IMR-90 (cell line): Measurements from ENCODE around the gene NAV2. TPM values are rescaled to one million over a fixed set of nuclear protein-coding genes. Genes with fewer than 3 reads are reported as not detected.

ENCODE experiments used
- ATAC-seq: fragments of 200-7000 bp; cut with Tn5 transposase; 2 replicates; pipeline ENCODE4 v1.9.1; 2020; ENCODE audit warnings: low read depth, mild to moderate bottlenecking, moderate library complexity
- BruUV-seq: library from RNA; stranded (reverse); fragments of 400-500 nt; replicated peaks from 2 replicates; lab custom pipeline; 2021; lab: Mats Ljungman, UMichigan
- CTCF ChIA-PET: fragments of 300-600 bp; formaldehyde crosslinking; extraction: SDS; loops from one replicate; lab custom pipeline; 2021; ENCODE audit warnings: antibody characterized with exemption; lab: Yijun Ruan, JAX
- POLR2A ChIA-PET: fragments of 300-600 bp; sonication (Branson Sonifier 250); formaldehyde crosslinking; loops from one replicate; lab custom pipeline; 2022; ENCODE audit warnings: antibody characterized with exemption; ENCODE audit not compliant: unreplicated experiment; lab: Charles Lee
- DNase-seq: peaks from one replicate; pipeline ENCODE4 v3.0.0; 2013
- H2AFZ ChIP-seq: replicated peaks from 2 replicates; pipeline ENCODE3; 2013; ENCODE audit warnings: low read length, mild to moderate bottlenecking; ENCODE audit not compliant: poor library complexity
- H2AK5ac ChIP-seq: 2 replicates; pipeline ENCODE4 v1.6.1; 2013; ENCODE audit warnings: low read depth, low read length, inconsistent platforms
- H2AK9ac ChIP-seq: replicated peaks from 2 replicates; pipeline ENCODE3; 2013; ENCODE audit warnings: mild to moderate bottlenecking, low read depth, low read length, moderate library complexity; ENCODE audit not compliant: poor library complexity
- H2BK120ac ChIP-seq: 2 replicates; pipeline ENCODE4 v1.6.1; 2013; ENCODE audit warnings: low read depth, low read length, inconsistent platforms
- H2BK15ac ChIP-seq: 3 replicates; pipeline ENCODE4 v1.6.1; 2013; ENCODE audit warnings: low read depth, low read length, inconsistent platforms
- H2BK20ac ChIP-seq: 2 replicates; pipeline ENCODE4 v1.6.1; 2013; ENCODE audit warnings: low read depth, mild to moderate bottlenecking, inconsistent platforms, low read length, moderate library complexity
- H2BK5ac ChIP-seq: 2 replicates; pipeline ENCODE4 v1.6.1; 2013; ENCODE audit warnings: mild to moderate bottlenecking, low read depth, low read length, inconsistent platforms; ENCODE audit not compliant: poor library complexity, severe bottlenecking
- H3K14ac ChIP-seq: replicated peaks from 2 replicates; pipeline ENCODE4 v1.6.1; 2013; ENCODE audit warnings: low read depth, low read length, inconsistent platforms
- H3K18ac ChIP-seq: 2 replicates; pipeline ENCODE4 v1.6.1; 2013; ENCODE audit warnings: low read depth, low read length, control low read depth
- H3K23ac ChIP-seq: 2 replicates; pipeline ENCODE4 v1.6.1; 2013; ENCODE audit warnings: low read depth, low read length, inconsistent platforms
- H3K27ac ChIP-seq: 2 replicates; pipeline ENCODE4 v1.5.1; 2013; ENCODE audit warnings: mild to moderate bottlenecking, control low read depth, low read length; ENCODE audit not compliant: insufficient read depth
- H3K27me3 ChIP-seq: 2 replicates; pipeline ENCODE4 v1.6.1; 2013; ENCODE audit warnings: low read length; ENCODE audit not compliant: control insufficient read depth, insufficient read depth
- H3K36me3 ChIP-seq: 2 replicates; pipeline ENCODE4 v1.6.1; 2013; ENCODE audit warnings: low read length, mixed read lengths; ENCODE audit not compliant: control insufficient read depth, insufficient read depth
- H3K4ac ChIP-seq: 2 replicates; pipeline ENCODE4 v1.6.1; 2013; ENCODE audit warnings: low read depth, low read length, inconsistent platforms
- H3K4me1 ChIP-seq: 2 replicates; pipeline ENCODE4 v1.6.1; 2013; ENCODE audit warnings: low read length, mixed read lengths; ENCODE audit not compliant: control insufficient read depth, insufficient read depth
- H3K4me2 ChIP-seq: 2 replicates; pipeline ENCODE4 v1.6.1; 2013; ENCODE audit warnings: low read depth, mild to moderate bottlenecking, control low read depth, low read length, moderate library complexity
- H3K4me3 ChIP-seq: 2 replicates; pipeline ENCODE4 v1.5.1; 2013; ENCODE audit warnings: low read depth, mild to moderate bottlenecking, control low read depth, low read length, moderate library complexity; ENCODE audit not compliant: insufficient read depth
- H3K56ac ChIP-seq: 2 replicates; pipeline ENCODE4 v1.6.1; 2013; ENCODE audit warnings: low read length, inconsistent platforms; ENCODE audit not compliant: insufficient read depth; ENCODE audit errors: extremely low read depth
- H3K79me1 ChIP-seq, 2 experiments: 2 replicates each; pipeline ENCODE4 v1.6.1; 2013; ENCODE audit warnings: low read length in 2 of 2, inconsistent platforms in 1 of 2, low read depth in 1 of 2
- H3K9ac ChIP-seq: 2 replicates; pipeline ENCODE4 v1.6.1; 2013; ENCODE audit warnings: low read depth, low read length, control low read depth
- H3K9me1 ChIP-seq: 2 replicates; pipeline ENCODE4 v1.6.1; 2013; ENCODE audit warnings: low read length, inconsistent platforms; ENCODE audit not compliant: insufficient read depth
- H3K9me3 ChIP-seq: 2 replicates; pipeline ENCODE4 v1.6.1; 2013; ENCODE audit warnings: low read length; ENCODE audit not compliant: control insufficient read depth, insufficient read depth
- H4K20me1 ChIP-seq: 2 replicates; pipeline ENCODE4 v1.6.1; 2013; ENCODE audit warnings: low read length, inconsistent platforms; ENCODE audit not compliant: insufficient read depth
- H4K5ac ChIP-seq: 2 replicates; pipeline ENCODE4 v1.6.1; 2013; ENCODE audit warnings: mild to moderate bottlenecking, low read depth, low read length, control low read depth
- H4K8ac ChIP-seq, 2 experiments: 2 replicates each; pipeline ENCODE4 v1.6.1; 2013; ENCODE audit warnings: low read depth in 2 of 2, low read length in 2 of 2, control low read depth in 1 of 2, inconsistent platforms in 1 of 2
- H4K91ac ChIP-seq: 2 replicates; pipeline ENCODE4 v1.6.1; 2013; ENCODE audit warnings: low read depth, low read length, inconsistent platforms; ENCODE audit not compliant: insufficient read depth
- CHD1 ChIP-seq: IDR thresholded peaks from 2 replicates; pipeline ENCODE4 v1.6.1; 2012; ENCODE audit warnings: low read depth, low read length, improper control_type of control experiment
- CTCF ChIP-seq: conservative IDR thresholded peaks from 2 replicates; pipeline ENCODE4 v1.5.1; 2012; ENCODE audit warnings: mild to moderate bottlenecking, low read depth, low read length, improper control_type of control experiment
- ELK1 ChIP-seq: fragments of 150-350 bp; IDR thresholded peaks from 2 replicates; pipeline ENCODE4 v1.6.1; 2016; ENCODE audit warnings: low read depth, mild to moderate bottlenecking, low read length, moderate library complexity, borderline replicate concordance
- MAFK ChIP-seq: IDR thresholded peaks from 2 replicates; pipeline ENCODE4 v1.6.1; 2012; ENCODE audit warnings: low read depth, low read length, improper control_type of control experiment
- MXI1 ChIP-seq: IDR thresholded peaks from 2 replicates; pipeline ENCODE4 v1.6.1; 2012; ENCODE audit warnings: low read depth, mild to moderate bottlenecking, low read length, moderate library complexity, borderline replicate concordance
- POLR2A ChIP-seq: IDR thresholded peaks from 2 replicates; pipeline ENCODE4 v1.6.1; 2012; ENCODE audit warnings: mild to moderate bottlenecking, low read depth, low read length
- RAD21 ChIP-seq: IDR thresholded peaks from 2 replicates; pipeline ENCODE4 v1.6.1; 2012; ENCODE audit warnings: low read length, improper control_type of control experiment
- SMC3 ChIP-seq: fragments of 150-350 bp; IDR thresholded peaks from 2 replicates; pipeline ENCODE4 v1.6.1; 2016; ENCODE audit warnings: low read depth, mild to moderate bottlenecking, antibody characterized with exemption, low read length, moderate library complexity
- WGBS, 2 experiments: methylation state at CpG; one replicate each; pipeline versions ENCODE4 v1.1.5 to v1.1.7; 2013; ENCODE audit warnings: missing lambda C conversion rate in 2 of 2; ENCODE audit not compliant: insufficient read length in 1 of 2; ENCODE audit errors: extremely low coverage in 2 of 2; 5-methylcytosine and 5-hydroxymethylcytosine counted together
- dilution Hi-C: fragments of 300-500 bp; cut with HindIII; formaldehyde crosslinking; loops from one replicate; pipeline ENCODE4 v1.14.3; 2018; ENCODE audit warnings: low sequenced_read_pairs; ENCODE audit not compliant: unreplicated experiment
- in situ Hi-C: fragments of 300-500 bp; cut with MboI; formaldehyde crosslinking; loops from 3 replicates; pipeline ENCODE4 v1.14.3; 2019; ENCODE audit warnings: low sequenced_read_pairs, inconsistent platforms, mixed read lengths
- intact Hi-C: fragments of 100-400 bp; cut with micrococcal nuclease; formaldehyde crosslinking; loops from 2 replicates; pipeline ENCODE4 v1.10.0; 2022
- polyA plus RNA-seq, 3 experiments: library from polyadenylated mRNA; depleted of rRNA; stranded (reverse); fragments of >200 nt; gene quantifications; 2 replicates each; pipeline ENCODE4 v1.2.3, GENCODE V29; 2012; ENCODE audit warnings: low replicate concordance in 1 of 3
- total RNA-seq: library from RNA; depleted of rRNA; stranded (reverse); fragments of >200 nt; gene quantifications from 2 replicates; pipeline ENCODE4 v1.2.3, GENCODE V29; 2012

Gene NAV2
- total and polyA plus RNA-seq, 2 of the 4 experiments (the other 2 are of a cell fraction): 4.5 to 12.6 TPM

- intact Hi-C loops (no loop called here), dilution Hi-C loops (no loop called here), in situ Hi-C loops (no loop called here)
- ChIA-PET POLR2A (no interaction called here), CTCF (no interaction called here)
- Histone ChIP-seq H3K27ac (no peak overlapping the region), H2BK15ac (no peak overlapping the region), H3K23ac (no peak overlapping the region), H2AK9ac (no peak overlapping the region), H4K91ac (no peak overlapping the region), H3K56ac (no peak overlapping the region), H2BK120ac (no peak overlapping the region), H3K4me2 (peak overlapping the region; percentile 82; the same call in 1 of the 2 replicates), H3K9me3 (no peaks in the 10 kb centered on the region), H3K79me1 (0 out of 4 replicates have a peak, but pooled peaks cover 0 to 2% of the 10 kb centered on the region in 2 experiments), H4K5ac (no peak overlapping the region), H3K4me3 (no peak overlapping the region), H3K36me3 (no peaks in the 10 kb centered on the region), H3K4me1 (peaks cover 8% of the 10 kb centered on the region), H2AK5ac (no peak overlapping the region), H3K14ac (no peak overlapping the region; the same call in 1 of the 2 replicates), H2BK20ac (no peak overlapping the region), H3K27me3 (no peaks in the 10 kb centered on the region), H2BK5ac (no peak overlapping the region), H3K9ac (no peak overlapping the region), H3K4ac (no peak overlapping the region), H4K8ac (no peak overlapping the region), H3K9me1 (no peaks in the 10 kb centered on the region), H3K18ac (no peak overlapping the region), H4K20me1 (no peaks in the 10 kb centered on the region), H2AFZ (no peak overlapping the region)
- peak; percentile 34 for ATAC-seq
- BruUV-seq: no TSS peak
- TF ChIP-seq ELK1: no peak
- TF ChIP-seq SMC3: no peak
- no peak for TF ChIP-seq CTCF
- TF ChIP-seq MXI1: no peak
- no peak for TF ChIP-seq CHD1
- no peak for TF ChIP-seq MAFK
- TF ChIP-seq POLR2A: no peak
- no peak for TF ChIP-seq RAD21
- no CpG with 5 or more reads among the region's 1 CpG for WGBS, 2 experiments
- DNase-seq: peak; percentile 22
Observed at GRCh38 chr11:19705936-19706335, 6.7 kb upstream of the NAV2 start.
